ENCODE results near the gene LTA4H. TPM values are rescaled to one million over a fixed set of nuclear protein-coding genes. Genes with fewer than 3 reads are reported as not detected.

LTA4H gene
- total and polyA plus RNA-seq, 5 donors from 2014 or later: 38.1 to 79.1 (median 68.6) TPM

- Mint-ChIP-seq H3K4me1 (peaks cover 0 to 4% (median under 1%) of the 10 kb centered on the region in 4 donors), H3K27me3 (no peaks in the 10 kb centered on the region), H3K9me3 (no peaks in the 10 kb centered on the region), H3K36me3 (peaks cover 44% of the 10 kb centered on the region), H3K27ac (peak overlapping the region in 1 of 3 donors; percentile 33), H3K4me3 (no peak overlapping the region)
- no peak overlapping the region for H3K27ac ChIP-seq (ENCODE audit: insufficient read depth, low read length, poor library complexity, severe bottlenecking)
- H3K4me1 ChIP-seq (ENCODE audit: control insufficient read depth, insufficient read depth, low read length, poor library complexity, severe bottlenecking): no peaks in the 10 kb centered on the region
- H3K27me3 ChIP-seq (ENCODE audit: control insufficient read depth, insufficient read depth, low read length): no peaks in the 10 kb centered on the region
- no peaks in the 10 kb centered on the region for H3K9me3 ChIP-seq (ENCODE audit: control insufficient read depth in 2 of 2, low read length in 2 of 2)
- peaks cover 69% of the 10 kb centered on the region for H3K36me3 ChIP-seq (ENCODE audit: control insufficient read depth, insufficient read depth, low read length)
- DNase-seq: no peak
- ATAC-seq (ENCODE audit: low read depth in 2 of 2): no peak
- H3K4me3 ChIP-seq (ENCODE audit: low read depth, low read length): no peak overlapping the region
These were observed 14.9 kb downstream of the LTA4H start for GRCh38 chr12:96020314-96021003.

GRCh38 chr12:96015672-96016071, 19.7 kb downstream of the LTA4H start:
- no peak for ATAC-seq (ENCODE audit: low read depth in 2 of 2)
- no peak overlapping the region for H3K27ac ChIP-seq (ENCODE audit: insufficient read depth, low read length, poor library complexity, severe bottlenecking)
- no peaks in the 10 kb centered on the region for H3K27me3 ChIP-seq (ENCODE audit: control insufficient read depth, insufficient read depth, low read length)
- Mint-ChIP-seq H3K36me3 (peaks cover 44% of the 10 kb centered on the region), H3K27me3 (no peaks in the 10 kb centered on the region), H3K4me3 (no peak overlapping the region), H3K27ac (no peak overlapping the region), H3K9me3 (no peaks in the 10 kb centered on the region), H3K4me1 (peaks cover 0 to 4% (median 0%) of the 10 kb centered on the region in 4 donors)
- no peaks in the 10 kb centered on the region for H3K9me3 ChIP-seq (ENCODE audit: control insufficient read depth in 2 of 2, low read length in 2 of 2)
- H3K4me1 ChIP-seq (ENCODE audit: control insufficient read depth, insufficient read depth, low read length, poor library complexity, severe bottlenecking): no peaks in the 10 kb centered on the region
- no peak for DNase-seq
- H3K4me3 ChIP-seq (ENCODE audit: low read depth, low read length): no peak overlapping the region
- peaks cover 74% of the 10 kb centered on the region for H3K36me3 ChIP-seq (ENCODE audit: control insufficient read depth, insufficient read depth, low read length)

- H3K27ac ChIP-seq (ENCODE audit: insufficient read depth, low read length, poor library complexity, severe bottlenecking): no peak overlapping the region
- H3K36me3 Mint-ChIP-seq: peaks cover 46% of the 10 kb centered on the region
These were observed 20.3 kb downstream of the LTA4H start for GRCh38 chr12:96014943-96015599.

GRCh38 chr12:96007729-96008128, 27.7 kb downstream of the LTA4H start:
- Histone ChIP-seq H3K9me3 (ENCODE audit: control insufficient read depth in 2 of 2, low read length in 2 of 2) (no peaks in the 10 kb centered on the region), H3K4me3 (ENCODE audit: low read depth, low read length) (no peak overlapping the region), H3K27ac (ENCODE audit: insufficient read depth, low read length, poor library complexity, severe bottlenecking) (no peak overlapping the region), H3K4me1 (ENCODE audit: control insufficient read depth, insufficient read depth, low read length, poor library complexity, severe bottlenecking) (no peaks in the 10 kb centered on the region), H3K36me3 (ENCODE audit: control insufficient read depth, insufficient read depth, low read length) (peaks cover 82% of the 10 kb centered on the region), H3K27me3 (ENCODE audit: control insufficient read depth, insufficient read depth, low read length) (no peaks in the 10 kb centered on the region)
- Mint-ChIP-seq H3K27me3 (no peaks in the 10 kb centered on the region), H3K36me3 (peaks cover 46% of the 10 kb centered on the region), H3K4me3 (no peak overlapping the region), H3K9me3 (no peaks in the 10 kb centered on the region), H3K27ac (no peak overlapping the region), H3K4me1 (no peaks in the 10 kb centered on the region)
- DNase-seq: no peak
- no peak for ATAC-seq (ENCODE audit: low read depth in 2 of 2)

More at GRCh38 chr12:96014943-96015599, 20.3 kb downstream of the LTA4H start:
- peaks cover 75% of the 10 kb centered on the region for H3K36me3 ChIP-seq (ENCODE audit: control insufficient read depth, insufficient read depth, low read length)
- H3K4me3 ChIP-seq (ENCODE audit: low read depth, low read length): no peak overlapping the region
- DNase-seq (no peak), ATAC-seq (ENCODE audit: low read depth in 2 of 2) (no peak)
- no peaks in the 10 kb centered on the region for H3K4me1 ChIP-seq (ENCODE audit: control insufficient read depth, insufficient read depth, low read length, poor library complexity, severe bottlenecking)
- H3K4me3 Mint-ChIP-seq: no peak overlapping the region
- H3K4me1 Mint-ChIP-seq: peaks cover 0 to 4% (median 0%) of the 10 kb centered on the region in 4 donors
- no peaks in the 10 kb centered on the region for H3K27me3 Mint-ChIP-seq
- no peaks in the 10 kb centered on the region for H3K27me3 ChIP-seq (ENCODE audit: control insufficient read depth, insufficient read depth, low read length)
- H3K9me3 Mint-ChIP-seq: no peaks in the 10 kb centered on the region
- H3K9me3 ChIP-seq (ENCODE audit: control insufficient read depth in 2 of 2, low read length in 2 of 2): no peaks in the 10 kb centered on the region
- H3K27ac Mint-ChIP-seq: no peak overlapping the region

GRCh38 chr12:96006727-96007126, 28.7 kb downstream of the LTA4H start:
- Mint-ChIP-seq H3K4me1 (no peaks in the 10 kb centered on the region), H3K36me3 (peaks cover 45% of the 10 kb centered on the region)
- H3K36me3 ChIP-seq (ENCODE audit: control insufficient read depth, insufficient read depth, low read length): peaks cover 79% of the 10 kb centered on the region

GRCh38 chr12:96000858-96001257, 34.5 kb downstream of the LTA4H start:
- no peak overlapping the region for H3K27ac ChIP-seq (ENCODE audit: insufficient read depth, low read length, poor library complexity, severe bottlenecking)
- ATAC-seq (ENCODE audit: low read depth in 2 of 2) (no peak), DNase-seq (no peak)
- peaks cover 36% of the 10 kb centered on the region for H3K36me3 Mint-ChIP-seq
- H3K27me3 Mint-ChIP-seq: no peaks in the 10 kb centered on the region
- no peak overlapping the region for H3K4me3 Mint-ChIP-seq
- H3K4me1 Mint-ChIP-seq: peaks cover 0 to 10% (median 8%) of the 10 kb centered on the region in 4 donors
- peaks cover 46% of the 10 kb centered on the region for H3K36me3 ChIP-seq (ENCODE audit: control insufficient read depth, insufficient read depth, low read length)
- no peaks in the 10 kb centered on the region for H3K9me3 ChIP-seq (ENCODE audit: control insufficient read depth in 2 of 2, low read length in 2 of 2)
- H3K4me3 ChIP-seq (ENCODE audit: low read depth, low read length): no peak overlapping the region
- H3K27me3 ChIP-seq (ENCODE audit: control insufficient read depth, insufficient read depth, low read length): no peaks in the 10 kb centered on the region
- H3K27ac Mint-ChIP-seq: no peak overlapping the region
- no peaks in the 10 kb centered on the region for H3K4me1 ChIP-seq (ENCODE audit: control insufficient read depth, insufficient read depth, low read length, poor library complexity, severe bottlenecking)
- H3K9me3 Mint-ChIP-seq: no peaks in the 10 kb centered on the region

More at GRCh38 chr12:96006727-96007126, 28.7 kb downstream of the LTA4H start:
- Histone ChIP-seq H3K4me1 (ENCODE audit: control insufficient read depth, insufficient read depth, low read length, poor library complexity, severe bottlenecking) (no peaks in the 10 kb centered on the region), H3K27ac (ENCODE audit: insufficient read depth, low read length, poor library complexity, severe bottlenecking) (no peak overlapping the region), H3K27me3 (ENCODE audit: control insufficient read depth, insufficient read depth, low read length) (no peaks in the 10 kb centered on the region), H3K4me3 (ENCODE audit: low read depth, low read length) (no peak overlapping the region), H3K9me3 (ENCODE audit: control insufficient read depth in 2 of 2, low read length in 2 of 2) (no peaks in the 10 kb centered on the region)
- no peaks in the 10 kb centered on the region for H3K9me3 Mint-ChIP-seq
- ATAC-seq (ENCODE audit: low read depth in 2 of 2) (no peak), DNase-seq (no peak)
- no peak overlapping the region for H3K4me3 Mint-ChIP-seq
- no peaks in the 10 kb centered on the region for H3K27me3 Mint-ChIP-seq
- no peak overlapping the region for H3K27ac Mint-ChIP-seq

- Mint-ChIP-seq H3K36me3 (peaks cover 28% of the 10 kb centered on the region), H3K4me3 (no peak overlapping the region), H3K4me1 (peaks cover 0 to 10% (median 8%) of the 10 kb centered on the region in 4 donors), H3K27ac (no peak overlapping the region), H3K27me3 (no peaks in the 10 kb centered on the region), H3K9me3 (no peaks in the 10 kb centered on the region)
- H3K27ac ChIP-seq (ENCODE audit: insufficient read depth, low read length, poor library complexity, severe bottlenecking): no peak overlapping the region
- no peaks in the 10 kb centered on the region for H3K4me1 ChIP-seq (ENCODE audit: control insufficient read depth, insufficient read depth, low read length, poor library complexity, severe bottlenecking)
- no peak overlapping the region for H3K4me3 ChIP-seq (ENCODE audit: low read depth, low read length)
- H3K36me3 ChIP-seq (ENCODE audit: control insufficient read depth, insufficient read depth, low read length): peaks cover 32% of the 10 kb centered on the region
- H3K27me3 ChIP-seq (ENCODE audit: control insufficient read depth, insufficient read depth, low read length): no peaks in the 10 kb centered on the region
- no peaks in the 10 kb centered on the region for H3K9me3 ChIP-seq (ENCODE audit: control insufficient read depth in 2 of 2, low read length in 2 of 2)
- ATAC-seq (ENCODE audit: low read depth in 2 of 2): no peak
- DNase-seq: no peak
These were observed 35.9 kb downstream of the LTA4H start for GRCh38 chr12:95999484-95999883.
